DMS153 treated with DMSO at 0.1 percent for 48 hours (cell line): ENCODE data around the gene SPINK4.

Experiments
- DNase-seq: peaks from one replicate; lab custom pipeline; 2025; ENCODE audit not compliant: unreplicated experiment; lab: John Stamatoyannopoulos, UW

Gene SPINK4

GRCh38 chr9:33239921-33240320 is at the start of gene SPINK4:
SPINK4 (plus strand) TSS chr9:33240167; CDS start chr9:33240209, 42 bp downstream.
- no peak for DNase-seq

GRCh38 chr9:33192493-33193255 is 47.3 kb upstream of the SPINK4 start:
- no peak for DNase-seq

- DNase-seq, result no peak
These were observed 46.1 kb upstream of the SPINK4 start for GRCh38 chr9:33193818-33194217.

GRCh38 chr9:33196736-33197135 is 43.2 kb upstream of the SPINK4 start:
- no peak for DNase-seq

- DNase-seq, result no peak
These were observed 42.5 kb upstream of the SPINK4 start for GRCh38 chr9:33197279-33198152.

GRCh38 chr9:33198165-33198564 is 41.8 kb upstream of the SPINK4 start:
- DNase-seq, result no peak

- no peak for DNase-seq
These were observed 37.9 kb upstream of the SPINK4 start for GRCh38 chr9:33202018-33202417.

- DNase-seq, result no peak
These were observed 37.3 kb upstream of the SPINK4 start for GRCh38 chr9:33202552-33203201.

GRCh38 chr9:33209394-33209793 is 30.6 kb upstream of the SPINK4 start:
- DNase-seq, result no peak

- no peak for DNase-seq
These were observed 29.8 kb upstream of the SPINK4 start for GRCh38 chr9:33210006-33210715.

GRCh38 chr9:33211695-33212393 is 28.1 kb upstream of the SPINK4 start:
- DNase-seq, result no peak

- no peak for DNase-seq
These were observed 19.0 kb upstream of the SPINK4 start for GRCh38 chr9:33220681-33221567.

GRCh38 chr9:33221568-33221884 is 18.4 kb upstream of the SPINK4 start:
- no peak for DNase-seq

- DNase-seq, result no peak
These were observed 17.9 kb upstream of the SPINK4 start for GRCh38 chr9:33222031-33222430.

- no peak for DNase-seq
These were observed 16.3 kb upstream of the SPINK4 start for GRCh38 chr9:33223696-33224095.

- peak; percentile 45 for DNase-seq
These were observed 14.4 kb upstream of the SPINK4 start for GRCh38 chr9:33225319-33226147.

- no peak for DNase-seq
These were observed 13.0 kb upstream of the SPINK4 start for GRCh38 chr9:33227008-33227398.

GRCh38 chr9:33227741-33228140 is 12.2 kb upstream of the SPINK4 start:
- no peak for DNase-seq

GRCh38 chr9:33228606-33229005 is 11.4 kb upstream of the SPINK4 start:
- no peak for DNase-seq
